ENCODE measurements around the gene FUT8.

DNA sequence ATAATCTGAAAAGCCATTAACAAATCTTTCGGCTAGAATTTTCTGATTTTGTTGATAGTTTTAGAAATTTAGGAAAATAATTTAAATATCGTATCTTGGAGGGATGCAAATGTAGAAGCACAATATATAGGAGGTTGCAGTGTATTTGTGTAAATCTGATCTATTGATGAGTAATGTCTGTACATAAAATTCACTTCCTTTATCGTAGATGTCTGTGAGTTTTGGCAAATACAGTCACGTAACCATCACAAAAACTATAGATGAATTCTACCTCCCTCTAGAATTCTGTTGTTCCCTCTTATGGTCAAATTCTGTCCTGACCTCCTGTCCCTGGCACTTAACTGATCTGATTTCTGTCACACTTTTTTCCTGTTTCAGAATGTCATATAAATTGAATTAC lies 151.8 kb downstream of the FUT8 start:
- no peak for TF ChIP-seq POLR2A (IDR thresholded peaks at IDR 0.05)
- TF ChIP-seq, protein P1, sequence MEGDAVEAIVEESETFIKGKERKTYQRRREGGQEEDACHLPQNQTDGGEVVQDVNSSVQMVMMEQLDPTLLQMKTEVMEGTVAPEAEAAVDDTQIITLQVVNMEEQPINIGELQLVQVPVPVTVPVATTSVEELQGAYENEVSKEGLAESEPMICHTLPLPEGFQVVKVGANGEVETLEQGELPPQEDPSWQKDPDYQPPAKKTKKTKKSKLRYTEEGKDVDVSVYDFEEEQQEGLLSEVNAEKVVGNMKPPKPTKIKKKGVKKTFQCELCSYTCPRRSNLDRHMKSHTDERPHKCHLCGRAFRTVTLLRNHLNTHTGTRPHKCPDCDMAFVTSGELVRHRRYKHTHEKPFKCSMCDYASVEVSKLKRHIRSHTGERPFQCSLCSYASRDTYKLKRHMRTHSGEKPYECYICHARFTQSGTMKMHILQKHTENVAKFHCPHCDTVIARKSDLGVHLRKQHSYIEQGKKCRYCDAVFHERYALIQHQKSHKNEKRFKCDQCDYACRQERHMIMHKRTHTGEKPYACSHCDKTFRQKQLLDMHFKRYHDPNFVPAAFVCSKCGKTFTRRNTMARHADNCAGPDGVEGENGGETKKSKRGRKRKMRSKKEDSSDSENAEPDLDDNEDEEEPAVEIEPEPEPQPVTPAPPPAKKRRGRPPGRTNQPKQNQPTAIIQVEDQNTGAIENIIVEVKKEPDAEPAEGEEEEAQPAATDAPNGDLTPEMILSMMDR (IDR thresholded peaks at IDR 0.05), result no peak

Data from thyroid gland (tissue), 4 donors.